ENCODE results near the gene HHAT.

DNA sequence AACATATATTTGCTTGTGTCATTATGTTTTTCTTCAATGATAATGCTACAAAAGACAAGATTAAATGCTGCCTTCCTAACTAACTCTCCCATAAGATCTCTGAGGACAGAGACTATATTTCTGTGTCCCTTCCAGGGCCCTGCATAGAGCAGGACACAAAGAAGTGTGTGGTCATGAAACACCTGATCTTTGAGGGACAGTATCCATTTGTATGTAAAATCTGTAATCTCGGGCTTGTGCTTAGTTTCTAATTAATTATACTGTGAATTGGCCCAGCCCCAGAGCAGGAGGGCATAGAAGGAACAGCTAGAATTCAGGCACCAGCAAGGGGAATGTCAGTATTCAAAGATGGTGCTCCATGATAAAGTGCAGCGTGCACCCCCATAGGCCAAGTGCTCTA, 374.9 kb downstream of the HHAT start:
- TF ChIP-seq, protein P1, sequence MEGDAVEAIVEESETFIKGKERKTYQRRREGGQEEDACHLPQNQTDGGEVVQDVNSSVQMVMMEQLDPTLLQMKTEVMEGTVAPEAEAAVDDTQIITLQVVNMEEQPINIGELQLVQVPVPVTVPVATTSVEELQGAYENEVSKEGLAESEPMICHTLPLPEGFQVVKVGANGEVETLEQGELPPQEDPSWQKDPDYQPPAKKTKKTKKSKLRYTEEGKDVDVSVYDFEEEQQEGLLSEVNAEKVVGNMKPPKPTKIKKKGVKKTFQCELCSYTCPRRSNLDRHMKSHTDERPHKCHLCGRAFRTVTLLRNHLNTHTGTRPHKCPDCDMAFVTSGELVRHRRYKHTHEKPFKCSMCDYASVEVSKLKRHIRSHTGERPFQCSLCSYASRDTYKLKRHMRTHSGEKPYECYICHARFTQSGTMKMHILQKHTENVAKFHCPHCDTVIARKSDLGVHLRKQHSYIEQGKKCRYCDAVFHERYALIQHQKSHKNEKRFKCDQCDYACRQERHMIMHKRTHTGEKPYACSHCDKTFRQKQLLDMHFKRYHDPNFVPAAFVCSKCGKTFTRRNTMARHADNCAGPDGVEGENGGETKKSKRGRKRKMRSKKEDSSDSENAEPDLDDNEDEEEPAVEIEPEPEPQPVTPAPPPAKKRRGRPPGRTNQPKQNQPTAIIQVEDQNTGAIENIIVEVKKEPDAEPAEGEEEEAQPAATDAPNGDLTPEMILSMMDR (IDR thresholded peaks at IDR 0.05; ENCODE audit: extremely low read depth in 1 of 2, insufficient read depth in 1 of 2, low read depth in 1 of 2, low read length in 2 of 2) = no peak
- TF ChIP-seq EZH2 (IDR thresholded peaks at IDR 0.05; ENCODE audit: borderline replicate concordance, low read depth, low read length, severe bottlenecking) (no peak), POLR2AphosphoS5 (IDR thresholded peaks at IDR 0.05; ENCODE audit: insufficient read depth, low read depth, low read length) (no peak)
